ENCODE results near the gene UNC45A.

GRCh38 chr15:90895571-90896117 lies 39.4 kb upstream of the UNC45A start:
- TF ChIP-seq POLR2AphosphoS5 (IDR thresholded peaks at IDR 0.05; ENCODE audit: borderline replicate concordance, low read depth, low read length) (no peak), EZH2 (IDR thresholded peaks at IDR 0.05) (no peak)

Measured in SK-N-MC (cell line).